AG08396 (cell line): ENCODE measurements around the gene LDLRAP1.

Experiments
- DNase-seq: peaks from one replicate; pipeline ENCODE4 v3.0.0; 2012; ENCODE audit warnings: low spot score, mixed read lengths

LDLRAP1 gene

DNA sequence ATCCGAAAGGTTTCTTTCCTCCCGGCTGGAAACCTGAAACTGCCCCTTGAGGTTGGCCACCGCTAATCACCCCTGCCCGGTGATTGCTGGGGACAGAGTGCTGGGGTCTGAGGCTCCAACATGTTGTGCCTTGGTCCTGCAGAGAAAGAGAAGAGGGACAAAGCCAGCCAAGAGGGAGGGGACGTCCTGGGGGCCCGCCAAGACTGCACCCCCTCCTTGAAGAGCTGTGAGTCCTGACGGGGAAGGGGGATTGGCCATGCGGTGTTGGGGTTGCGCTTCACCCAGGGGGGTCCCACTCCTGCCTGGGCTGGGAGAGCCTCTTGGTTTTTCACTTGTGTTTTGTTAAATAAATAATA lies 19.5 kb downstream of the LDLRAP1 start:
- DNase-seq = no peak

- DNase-seq = no peak
Measured at GRCh38 chr1:25563330-25564215, 20.2 kb downstream of the LDLRAP1 start.

DNA sequence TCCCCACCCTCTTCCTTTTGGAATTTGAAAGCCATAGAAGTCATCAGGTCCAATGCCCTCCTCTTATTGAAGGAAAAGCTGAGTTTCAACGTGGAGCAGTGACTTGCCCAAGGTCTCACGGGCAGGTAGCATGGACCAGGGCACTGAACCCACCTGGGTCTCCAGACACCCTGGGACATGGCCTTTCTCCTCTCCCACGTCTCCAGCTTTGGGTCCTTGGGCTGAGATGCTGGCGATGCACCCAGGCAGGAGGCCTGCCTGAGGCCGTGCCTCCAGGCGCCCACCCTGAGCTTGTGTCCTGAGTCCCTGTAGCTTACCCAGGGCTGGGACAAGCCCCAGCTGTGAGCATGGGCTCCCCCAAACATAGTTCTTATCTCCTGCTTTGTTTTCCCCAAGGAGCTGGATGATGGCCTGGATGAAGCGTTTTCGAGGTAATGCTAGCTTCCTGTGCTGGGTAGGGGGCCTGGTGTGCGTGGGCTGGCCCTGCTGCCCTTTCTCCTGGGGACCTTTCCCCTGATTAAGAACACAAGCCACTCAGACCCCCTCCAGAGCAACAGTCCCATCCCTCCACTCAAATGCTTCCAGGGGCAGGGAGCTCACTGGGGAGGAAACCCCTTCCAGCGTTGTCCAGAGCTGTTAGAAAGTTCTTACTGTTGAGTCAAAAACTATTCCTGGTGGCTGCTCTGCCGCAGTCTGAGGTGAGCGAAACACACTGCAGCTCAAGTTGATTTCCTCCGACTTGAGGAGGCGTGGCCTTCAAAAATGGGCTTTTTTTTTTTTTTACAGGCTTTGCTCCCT lies 21.6 kb downstream of the LDLRAP1 start:
- no peak for DNase-seq

DNA sequence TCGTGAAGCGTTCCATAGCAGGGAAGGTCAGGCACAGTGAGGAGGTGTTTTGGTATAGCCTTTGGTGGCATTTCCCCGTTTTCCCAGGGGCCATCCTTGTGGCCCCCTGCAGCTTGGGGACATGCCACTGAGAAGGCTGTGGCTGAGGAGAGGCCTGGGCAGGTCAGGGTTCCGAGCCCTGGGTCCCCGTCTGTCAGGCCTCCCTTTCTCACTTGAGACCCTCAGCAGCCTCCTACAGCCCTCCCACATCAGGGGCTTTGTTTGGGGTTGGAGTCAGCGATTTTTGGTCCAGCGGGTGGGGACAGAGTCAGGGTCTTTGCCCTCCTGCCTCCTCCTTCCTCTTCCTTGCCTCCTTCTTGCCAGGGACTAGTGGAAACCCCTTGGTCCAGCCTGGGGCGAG lies 22.2 kb downstream of the LDLRAP1 start:
- DNase-seq = no peak

DNA sequence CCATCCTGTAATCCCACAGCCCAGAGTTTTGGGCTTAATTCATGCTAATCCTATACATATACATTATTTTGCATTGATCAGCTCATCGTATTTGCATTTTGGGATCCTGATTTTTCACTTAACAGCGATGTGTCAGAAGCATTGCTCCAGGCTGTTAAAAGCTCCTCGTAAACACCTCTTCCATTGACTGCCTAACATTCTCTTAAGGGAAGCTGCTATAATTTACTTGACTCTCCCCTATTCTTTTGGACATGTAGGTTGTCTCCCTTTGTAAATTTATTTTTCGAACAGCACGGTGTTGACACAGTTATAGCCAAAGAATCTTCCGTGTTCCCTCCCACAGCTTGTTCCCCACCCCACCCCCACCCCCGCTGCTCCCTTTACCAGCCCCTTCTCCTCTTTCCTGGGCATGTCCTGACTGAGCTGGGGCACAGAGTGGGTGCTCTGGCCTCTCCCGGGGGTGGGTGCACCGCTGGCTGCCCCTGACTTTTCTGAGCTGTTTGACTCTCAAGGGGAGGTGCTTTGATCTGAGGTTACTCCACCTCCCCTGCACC lies 22.8 kb downstream of the LDLRAP1 start:
- no peak for DNase-seq

- DNase-seq = peak; percentile 86
Measured at GRCh38 chr1:25566730-25567341, 23.4 kb downstream of the LDLRAP1 start.

DNA sequence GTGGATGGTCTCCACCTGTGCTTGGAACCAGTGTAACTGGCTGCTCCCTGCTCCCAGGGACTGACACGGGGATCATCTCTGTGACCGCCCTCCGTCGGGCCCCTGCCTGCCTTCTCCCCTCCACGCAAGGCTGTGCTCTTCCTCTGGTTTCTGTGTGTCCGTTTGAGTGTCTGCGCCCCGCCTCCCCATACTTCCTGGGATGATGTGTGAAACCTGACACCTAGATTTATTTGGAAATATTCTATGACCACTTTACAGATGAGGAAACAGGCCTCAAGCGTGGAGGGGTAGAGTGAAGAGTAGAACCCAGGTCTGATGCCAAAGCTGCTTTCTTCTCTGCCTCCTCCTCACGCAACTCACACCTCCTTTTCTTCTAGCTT lies 24.3 kb downstream of the LDLRAP1 start:
- no peak for DNase-seq

GRCh38 chr1:25568090-25568833 lies 24.9 kb downstream of the LDLRAP1 start:
- peak; percentile 59 for DNase-seq

DNA sequence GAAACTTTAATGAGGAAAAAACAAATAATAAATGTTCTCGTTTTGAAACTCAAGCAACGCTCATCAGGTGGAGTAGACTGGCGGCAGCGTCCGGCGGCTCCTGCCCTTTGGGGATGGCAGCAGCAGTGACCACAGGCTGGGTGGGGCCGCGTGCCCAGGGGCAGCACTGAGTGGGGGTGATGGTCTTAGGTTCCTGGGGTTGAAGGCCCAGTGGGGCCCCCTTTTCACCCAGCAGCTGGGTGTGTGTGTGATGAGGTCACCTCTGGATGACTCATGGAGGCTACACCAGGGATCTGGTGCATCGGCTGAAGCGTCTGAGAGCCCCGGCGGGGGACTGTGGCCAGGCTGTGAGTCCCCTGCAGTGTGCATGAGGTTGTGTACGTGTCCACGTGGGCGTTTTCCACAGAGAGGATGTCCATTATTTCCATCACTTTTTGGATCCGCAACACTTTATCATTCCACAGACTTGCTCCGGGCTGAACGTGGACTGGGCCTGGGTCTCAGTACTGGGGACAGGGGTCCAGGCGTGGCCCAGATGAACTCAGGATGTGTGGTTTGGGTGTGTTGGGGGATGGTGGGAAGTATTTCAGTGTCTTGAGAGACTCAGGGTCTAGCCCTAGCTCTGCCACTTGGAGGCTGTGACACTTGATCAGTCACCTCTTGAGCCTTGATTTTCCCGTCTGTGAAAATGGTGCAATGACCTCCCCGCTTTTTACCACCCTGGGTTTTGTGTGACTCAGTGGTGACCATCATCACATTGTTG lies 25.6 kb downstream of the LDLRAP1 start:
- peak; percentile 80 for DNase-seq

GRCh38 chr1:25569597-25570396 lies 26.4 kb downstream of the LDLRAP1 start:
- no peak for DNase-seq

DNA sequence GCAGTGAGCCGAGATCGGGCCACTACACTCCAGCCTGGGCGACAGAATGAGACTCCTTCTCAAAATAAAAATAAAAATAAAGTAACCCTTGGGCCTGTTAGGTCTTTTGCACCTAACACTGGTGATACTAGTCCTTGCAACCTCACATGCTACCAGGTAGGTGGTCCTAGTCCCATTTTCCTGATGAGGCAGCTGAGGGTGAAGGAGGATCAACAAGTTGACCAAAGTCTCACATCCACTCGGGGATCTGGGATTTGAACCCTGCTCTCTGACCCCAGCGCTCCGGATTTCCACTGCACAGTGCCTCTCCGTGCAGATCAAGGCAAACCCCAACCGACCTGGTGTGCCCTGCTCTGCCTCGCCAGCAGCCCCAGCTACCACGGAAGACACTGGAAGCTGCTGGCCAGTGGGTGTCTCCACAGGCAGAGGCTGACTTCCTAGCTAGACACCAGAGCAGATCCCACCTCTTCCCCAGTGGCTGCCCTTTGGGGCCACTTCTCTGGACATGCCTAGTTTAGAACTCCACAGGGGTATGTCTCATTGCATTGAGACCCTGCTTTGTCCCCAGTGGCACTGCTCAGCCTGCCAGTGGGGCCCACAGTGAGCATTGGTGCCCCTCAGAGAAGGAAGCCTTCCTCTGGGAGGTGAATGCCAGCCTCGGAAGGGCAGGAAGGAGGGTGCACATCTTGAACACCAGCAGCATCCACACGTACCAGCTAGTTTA lies 27.6 kb downstream of the LDLRAP1 start:
- DNase-seq = no peak

- no peak for DNase-seq
Measured at GRCh38 chr1:25571522-25571970, 28.1 kb downstream of the LDLRAP1 start.

GRCh38 chr1:25572107-25572506 lies 28.7 kb downstream of the LDLRAP1 start:
- DNase-seq = no peak

DNA sequence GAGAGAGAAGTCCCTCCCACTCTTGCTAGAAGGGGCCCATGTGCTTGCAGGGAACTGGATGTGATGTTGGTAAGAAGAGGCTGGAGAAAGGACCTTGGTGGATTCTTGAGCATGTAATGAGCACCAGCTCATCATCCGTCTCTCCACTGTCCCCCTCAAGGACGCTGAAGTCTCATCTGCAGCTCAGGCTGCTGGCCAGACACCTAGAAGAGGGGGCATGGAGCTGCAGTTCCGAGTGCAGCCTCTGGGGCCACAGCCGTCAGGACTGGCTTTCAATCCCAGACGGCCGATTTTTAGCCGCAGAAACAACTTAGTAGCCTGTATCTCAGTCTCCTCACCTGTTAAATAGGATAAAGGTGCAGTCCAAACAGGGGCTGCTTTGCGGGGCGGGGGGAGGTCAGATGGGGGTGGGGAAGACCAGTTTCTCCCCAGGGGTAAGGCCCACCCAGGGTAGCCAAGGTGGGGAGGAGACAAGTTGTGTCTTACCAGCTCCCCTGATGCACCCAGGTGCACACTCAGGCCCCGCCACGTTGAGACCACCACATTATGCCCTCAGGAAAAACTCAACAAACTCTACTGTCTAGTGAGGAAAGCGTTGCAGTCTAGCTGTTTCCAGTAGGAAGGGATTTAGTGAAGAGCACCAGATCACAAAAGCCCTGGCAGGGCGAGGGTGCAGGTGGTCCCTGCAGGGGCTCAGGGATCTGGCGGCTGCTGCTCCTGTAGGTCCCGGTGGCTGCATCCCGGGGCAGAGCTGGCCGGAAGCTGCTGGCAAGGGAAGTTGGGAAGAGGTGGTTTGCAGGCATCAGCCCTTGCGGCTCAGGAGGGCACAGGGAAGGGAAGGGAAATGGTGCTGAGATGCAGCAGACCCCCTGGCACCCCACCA lies 29.5 kb downstream of the LDLRAP1 start:
- DNase-seq = peak; percentile 79

- no peak for DNase-seq
Measured at GRCh38 chr1:25573591-25573930, 30.2 kb downstream of the LDLRAP1 start.

DNA sequence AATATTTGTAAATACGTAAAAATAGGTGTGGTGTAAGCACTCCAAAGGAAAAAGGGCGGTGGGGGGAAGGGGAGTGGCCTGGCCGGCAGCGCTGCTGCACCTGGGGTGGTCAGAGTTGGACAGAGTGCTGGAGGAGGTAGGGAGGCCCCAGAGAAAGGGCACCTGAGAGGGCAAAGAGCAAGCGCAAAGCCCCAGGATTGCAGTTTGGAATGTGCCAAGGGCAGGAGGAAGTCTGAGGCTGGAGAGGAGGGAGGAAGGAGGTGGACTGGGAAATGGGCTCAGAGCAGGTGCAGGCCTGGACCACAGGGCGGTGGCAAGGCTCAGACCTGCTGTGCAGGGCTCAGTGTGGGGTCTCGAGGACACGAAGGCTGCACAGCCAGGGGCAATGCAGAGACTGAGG lies 30.6 kb downstream of the LDLRAP1 start:
- no peak for DNase-seq

- no peak for DNase-seq
Measured at GRCh38 chr1:25575191-25575590, 31.8 kb downstream of the LDLRAP1 start.

- no peak for DNase-seq
Measured at GRCh38 chr1:25576459-25577133, 33.2 kb downstream of the LDLRAP1 start.
